ENCODE data around the gene PDZD8.

PDZD8 gene

GRCh38 chr10:117413928-117414618, 38.8 kb upstream of the PDZD8 start:
- no peak for ATAC-seq
- no peak for TF ChIP-seq ZNF70 (CRISPR knock-in tag; IDR thresholded peaks at IDR 0.05)
- TF ChIP-seq, protein P1, sequence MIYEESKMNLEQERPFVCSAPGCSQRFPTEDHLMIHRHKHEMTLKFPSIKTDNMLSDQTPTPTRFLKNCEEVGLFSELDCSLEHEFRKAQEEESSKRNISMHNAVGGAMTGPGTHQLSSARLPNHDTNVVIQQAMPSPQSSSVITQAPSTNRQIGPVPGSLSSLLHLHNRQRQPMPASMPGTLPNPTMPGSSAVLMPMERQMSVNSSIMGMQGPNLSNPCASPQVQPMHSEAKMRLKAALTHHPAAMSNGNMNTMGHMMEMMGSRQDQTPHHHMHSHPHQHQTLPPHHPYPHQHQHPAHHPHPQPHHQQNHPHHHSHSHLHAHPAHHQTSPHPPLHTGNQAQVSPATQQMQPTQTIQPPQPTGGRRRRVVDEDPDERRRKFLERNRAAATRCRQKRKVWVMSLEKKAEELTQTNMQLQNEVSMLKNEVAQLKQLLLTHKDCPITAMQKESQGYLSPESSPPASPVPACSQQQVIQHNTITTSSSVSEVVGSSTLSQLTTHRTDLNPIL (CRISPR knock-in tag; IDR thresholded peaks at IDR 0.05; ENCODE audit: low read depth) = no peak
- TF ChIP-seq CSRNP3 (CRISPR knock-in tag; IDR thresholded peaks at IDR 0.05) = no peak
- no peak for TF ChIP-seq TSHZ2 (CRISPR knock-in tag; IDR thresholded peaks at IDR 0.05)
- TF ChIP-seq ZNF565 (CRISPR knock-in tag; conservative IDR thresholded peaks at IDR 0.05; ENCODE audit: low read depth) = no peak
- TF ChIP-seq ESRRG (CRISPR knock-in tag; IDR thresholded peaks at IDR 0.05) = no peak
- no peak for TF ChIP-seq PATZ1 (CRISPR knock-in tag; IDR thresholded peaks at IDR 0.05; ENCODE audit: borderline replicate concordance)
- no peak for TF ChIP-seq TOX (CRISPR knock-in tag; IDR thresholded peaks at IDR 0.05; ENCODE audit: borderline replicate concordance)
- TF ChIP-seq OSR1 (CRISPR knock-in tag; IDR thresholded peaks at IDR 0.05) = no peak

GRCh38 chr10:117412469-117413010, 37.3 kb upstream of the PDZD8 start:
- TF ChIP-seq ESRRG (CRISPR knock-in tag; IDR thresholded peaks at IDR 0.05) (no peak), POU6F1 (CRISPR knock-in tag; IDR thresholded peaks at IDR 0.05; ENCODE audit: borderline replicate concordance, low read depth) (no peak), OSR1 (CRISPR knock-in tag; IDR thresholded peaks at IDR 0.05) (no peak), ZFP30 (CRISPR knock-in tag; IDR thresholded peaks at IDR 0.05) (no peak), TOX (CRISPR knock-in tag; IDR thresholded peaks at IDR 0.05; ENCODE audit: borderline replicate concordance) (no peak), ZFP3 (CRISPR knock-in tag; IDR thresholded peaks at IDR 0.05) (no peak), CSDC2 (CRISPR knock-in tag; IDR thresholded peaks at IDR 0.05) (no peak), TSHZ2 (CRISPR knock-in tag; IDR thresholded peaks at IDR 0.05) (no peak), SNAI2 (CRISPR knock-in tag; IDR thresholded peaks at IDR 0.05) (no peak), ZNF8 (CRISPR knock-in tag; IDR thresholded peaks at IDR 0.05) (no peak), GLIS3 (CRISPR knock-in tag; IDR thresholded peaks at IDR 0.05) (no peak), ISL1 (CRISPR knock-in tag; IDR thresholded peaks at IDR 0.05) (no peak), PPARA (CRISPR knock-in tag; IDR thresholded peaks at IDR 0.05; ENCODE audit: borderline replicate concordance) (no peak), ZNF70 (CRISPR knock-in tag; IDR thresholded peaks at IDR 0.05) (no peak), BACH2 (CRISPR knock-in tag; IDR thresholded peaks at IDR 0.05; ENCODE audit: borderline replicate concordance) (no peak)
- TF ChIP-seq, protein P1 (CRISPR knock-in tag; IDR thresholded peaks at IDR 0.05; ENCODE audit: low read depth) = no peak
- no peak for ATAC-seq
